Measurements from ENCODE around the gene TRIM68. TPM values are rescaled to one million over a fixed set of nuclear protein-coding genes. Genes with fewer than 3 reads are reported as not detected.

TRIM68 gene
- total RNA-seq, 2 donors from 2014 or later: 11.3 to 13.8 TPM

GRCh38 chr11:4643682-4644081, 35.7 kb upstream of the TRIM68 start, which contains the start of gene OR51E1:
Gene OR51E1, plus strand, starts transcription at chr11:4643982. Its CDS starts 8,545 bp downstream, at chr11:4652527.
- Mint-ChIP-seq H3K36me3 (ENCODE audit: low read depth) (no peaks in the 10 kb centered on the region), H3K4me3 (no peak within 1 kb of the TSS), H3K4me1 (peaks cover 3% of the 10 kb centered on the region), H3K27ac (no peak within 1 kb of the TSS), H3K27me3 (ENCODE audit: insufficient read depth) (peaks cover 46% of the 10 kb centered on the region), H3K9me3 (no peaks in the 10 kb centered on the region)
- no peaks in the 10 kb centered on the region for H3K36me3 ChIP-seq (ENCODE audit: control insufficient read depth, insufficient read depth, low read length)
- H3K27me3 ChIP-seq (ENCODE audit: control insufficient read depth, insufficient read depth, low read length, poor library complexity, severe bottlenecking): peaks cover 69% of the 10 kb centered on the region
- no peak within 1 kb of the TSS for H3K4me3 ChIP-seq (ENCODE audit: low read length)
- no peak for TF ChIP-seq CTCF (conservative IDR thresholded peaks at IDR 0.05)
- 92 to 100% methylated on average over 1 to 3 of the region's 3 CpGs for whole genome bisulfite sequencing, 2 experiments (ENCODE audit: insufficient coverage in 1 of 2, insufficient read length in 1 of 2)
- H3K9ac ChIP-seq (ENCODE audit: extremely low read depth, low read length, poor library complexity, severe bottlenecking): no peak within 1 kb of the TSS
- no peak for DNase-seq
- H3K27ac ChIP-seq (ENCODE audit: low read depth, low read length): no peak within 1 kb of the TSS
- H3K9me3 ChIP-seq (ENCODE audit: control insufficient read depth, low read length): no peaks in the 10 kb centered on the region
- H3K4me1 ChIP-seq (ENCODE audit: control insufficient read depth, insufficient read depth, low read length): no peaks in the 10 kb centered on the region

- H3K27me3 Mint-ChIP-seq (ENCODE audit: insufficient read depth): peaks cover 43% of the 10 kb centered on the region
These were observed 35.0 kb upstream of the TRIM68 start for GRCh38 chr11:4643076-4643475.

GRCh38 chr11:4642043-4642442, 34.0 kb upstream of the TRIM68 start:
- H3K9me3 ChIP-seq (ENCODE audit: control insufficient read depth, low read length): no peaks in the 10 kb centered on the region
- H3K4me1 Mint-ChIP-seq: no peaks in the 10 kb centered on the region

More at GRCh38 chr11:4643076-4643475, 35.0 kb upstream of the TRIM68 start:
- Mint-ChIP-seq H3K27ac (no peak overlapping the region), H3K9me3 (no peaks in the 10 kb centered on the region), H3K36me3 (ENCODE audit: low read depth) (no peaks in the 10 kb centered on the region), H3K4me3 (no peak overlapping the region), H3K4me1 (peaks cover 3% of the 10 kb centered on the region)
- WGBS, 2 experiments (ENCODE audit: insufficient coverage in 1 of 2, insufficient read length in 1 of 2): 30 to 45% methylated on average over 3 to 4 of the region's 5 CpGs
- no peak for TF ChIP-seq CTCF (conservative IDR thresholded peaks at IDR 0.05)
- Histone ChIP-seq H3K9me3 (ENCODE audit: control insufficient read depth, low read length) (no peaks in the 10 kb centered on the region), H3K4me1 (ENCODE audit: control insufficient read depth, insufficient read depth, low read length) (no peaks in the 10 kb centered on the region), H3K36me3 (ENCODE audit: control insufficient read depth, insufficient read depth, low read length) (no peaks in the 10 kb centered on the region), H3K27me3 (ENCODE audit: control insufficient read depth, insufficient read depth, low read length, poor library complexity, severe bottlenecking) (peaks cover 69% of the 10 kb centered on the region), H3K27ac (ENCODE audit: low read depth, low read length) (no peak overlapping the region), H3K9ac (ENCODE audit: extremely low read depth, low read length, poor library complexity, severe bottlenecking) (no peak overlapping the region), H3K4me3 (ENCODE audit: low read length) (no peak overlapping the region)
- DNase-seq: no peak

More at GRCh38 chr11:4642043-4642442, 34.0 kb upstream of the TRIM68 start:
- no peak overlapping the region for H3K4me3 ChIP-seq (ENCODE audit: low read length)
- WGBS, 2 experiments (ENCODE audit: insufficient coverage in 1 of 2, insufficient read length in 1 of 2): 89 to 91% methylated on average over 6 to 7 of the region's 7 CpGs
- Mint-ChIP-seq H3K9me3 (no peaks in the 10 kb centered on the region), H3K4me3 (no peak overlapping the region), H3K27me3 (ENCODE audit: insufficient read depth) (peaks cover 38% of the 10 kb centered on the region), H3K27ac (no peak overlapping the region), H3K36me3 (ENCODE audit: low read depth) (no peaks in the 10 kb centered on the region)
- no peak for DNase-seq
- no peak overlapping the region for H3K9ac ChIP-seq (ENCODE audit: extremely low read depth, low read length, poor library complexity, severe bottlenecking)
- no peak overlapping the region for H3K27ac ChIP-seq (ENCODE audit: low read depth, low read length)
- no peak for TF ChIP-seq CTCF (conservative IDR thresholded peaks at IDR 0.05)
- H3K27me3 ChIP-seq (ENCODE audit: control insufficient read depth, insufficient read depth, low read length, poor library complexity, severe bottlenecking): peaks cover 69% of the 10 kb centered on the region
- no peaks in the 10 kb centered on the region for H3K4me1 ChIP-seq (ENCODE audit: control insufficient read depth, insufficient read depth, low read length)
- no peaks in the 10 kb centered on the region for H3K36me3 ChIP-seq (ENCODE audit: control insufficient read depth, insufficient read depth, low read length)
